DMS53 treated with DMSO at 0.1 percent for 48 hours (cell line): ENCODE data around the gene SHISA5.
A peak's percentile ranks its signal among the peaks of the same experiment; 100 is the strongest.
"Not testable (repeated sequence)": the region's sequence is repeated elsewhere in the genome, so short reads cannot be mapped to it uniquely, and the experiment has no call there.

Experiments used
- DNase-seq: peaks from one replicate; lab custom pipeline; 2025; ENCODE audit not compliant: unreplicated experiment; lab: John Stamatoyannopoulos, UW

The SHISA5 gene, protein sequence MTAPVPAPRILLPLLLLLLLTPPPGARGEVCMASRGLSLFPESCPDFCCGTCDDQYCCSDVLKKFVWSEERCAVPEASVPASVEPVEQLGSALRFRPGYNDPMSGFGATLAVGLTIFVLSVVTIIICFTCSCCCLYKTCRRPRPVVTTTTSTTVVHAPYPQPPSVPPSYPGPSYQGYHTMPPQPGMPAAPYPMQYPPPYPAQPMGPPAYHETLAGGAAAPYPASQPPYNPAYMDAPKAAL

GRCh38 chr3:48504051-48504946 lies at the start of gene SHISA5:
TSS of gene SHISA5 (minus strand) at chr3:48504174. CDS start at chr3:48504094, 80 bp downstream.
- no peak for DNase-seq

- DNase-seq, result no peak
Observed at GRCh38 chr3:48553361-48553760, 49.4 kb upstream of the SHISA5 start.

GRCh38 chr3:48552111-48552951 lies 48.4 kb upstream of the SHISA5 start:
- DNase-seq, result peak; percentile 44

DNA sequence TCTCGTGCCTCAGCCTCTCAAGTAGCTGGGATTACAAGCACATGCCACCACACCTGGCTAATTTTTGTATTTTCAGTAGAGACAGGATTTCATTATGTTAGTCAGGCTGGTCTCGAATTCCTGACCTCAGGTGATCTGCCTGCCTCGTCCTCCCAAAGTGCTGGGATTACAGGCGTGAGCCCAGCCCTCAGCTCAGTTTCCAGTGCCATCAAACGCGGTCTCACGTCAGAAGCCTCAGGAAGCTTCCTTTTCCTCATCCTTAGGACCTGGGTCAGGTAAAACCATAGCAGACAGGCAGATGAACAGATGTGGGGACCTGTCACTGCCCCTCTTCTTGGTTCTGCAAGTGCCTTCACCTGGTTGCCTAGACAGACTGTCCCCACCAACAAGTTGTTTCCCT lies 47.7 kb upstream of the SHISA5 start:
- not testable (repeated sequence) for DNase-seq

- DNase-seq, result peak; percentile 15
Observed at GRCh38 chr3:48548729-48549705, 45.0 kb upstream of the SHISA5 start.

DNA sequence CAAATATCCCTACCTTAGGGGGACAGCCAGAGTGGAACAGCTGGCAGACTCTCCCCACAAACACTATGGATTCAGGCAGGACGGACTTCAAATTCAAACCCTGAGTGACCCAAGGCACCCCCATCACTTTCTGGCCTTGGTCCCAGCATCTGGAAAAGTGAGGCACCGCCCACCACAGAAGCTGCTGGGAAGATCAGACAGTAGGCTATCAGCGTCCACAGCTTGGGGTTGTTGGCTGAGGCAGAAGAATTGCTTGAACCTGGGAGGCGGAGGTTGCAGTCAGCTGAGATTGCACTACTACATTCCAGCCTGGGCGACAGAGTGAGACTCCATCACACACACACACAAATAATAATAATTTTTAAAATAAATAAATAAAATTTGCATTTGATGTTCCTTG lies 44.2 kb upstream of the SHISA5 start:
- no peak for DNase-seq

DNA sequence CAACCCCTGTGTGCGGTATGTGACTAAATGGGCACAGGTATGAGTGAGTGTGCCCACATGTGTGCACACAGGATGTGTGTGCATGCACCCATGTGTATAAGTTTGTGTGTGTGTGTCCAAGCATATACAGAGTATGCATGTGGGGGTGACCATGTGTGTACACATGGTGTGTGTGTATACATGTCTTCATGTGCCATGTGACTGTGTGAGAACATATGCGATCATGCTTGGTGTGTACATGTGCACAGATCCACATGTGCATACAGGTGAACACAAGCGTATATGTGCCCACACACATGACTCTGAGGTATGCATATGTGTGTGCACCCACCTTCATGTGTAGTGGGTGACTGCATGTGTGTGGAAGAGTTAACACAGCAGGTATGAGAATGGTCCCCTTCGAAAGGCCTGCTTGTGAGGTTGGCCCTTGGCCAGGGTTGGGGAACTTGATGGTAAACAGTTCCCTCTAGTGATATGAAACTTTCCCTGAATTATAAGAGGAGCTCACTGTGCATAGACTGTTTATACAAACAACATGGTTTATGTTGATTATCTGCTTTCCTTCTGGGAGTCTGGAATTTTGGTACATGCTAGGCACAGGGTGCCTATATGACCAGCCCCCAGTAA lies 42.3 kb upstream of the SHISA5 start:
- DNase-seq, result no peak

DNA sequence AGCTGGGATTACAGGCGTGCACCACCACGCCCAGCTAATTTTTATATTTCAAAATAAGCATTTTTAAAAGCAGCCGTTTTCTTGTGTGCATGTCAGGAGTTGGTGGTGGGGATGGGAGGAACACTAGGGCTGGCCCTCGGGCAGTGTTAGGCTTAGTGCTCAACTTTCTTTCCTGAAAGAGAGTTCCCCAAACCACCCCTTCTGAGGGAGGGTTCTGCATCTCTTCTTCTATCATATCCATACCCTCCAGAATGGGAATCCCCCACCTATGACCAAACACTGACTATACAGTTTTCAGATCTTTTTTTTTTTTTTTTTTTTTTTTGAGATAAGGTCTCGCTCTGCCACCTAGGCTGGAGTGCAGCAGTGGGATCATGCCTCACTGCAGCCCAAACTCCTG lies 40.2 kb upstream of the SHISA5 start:
- DNase-seq, result no peak

DNA sequence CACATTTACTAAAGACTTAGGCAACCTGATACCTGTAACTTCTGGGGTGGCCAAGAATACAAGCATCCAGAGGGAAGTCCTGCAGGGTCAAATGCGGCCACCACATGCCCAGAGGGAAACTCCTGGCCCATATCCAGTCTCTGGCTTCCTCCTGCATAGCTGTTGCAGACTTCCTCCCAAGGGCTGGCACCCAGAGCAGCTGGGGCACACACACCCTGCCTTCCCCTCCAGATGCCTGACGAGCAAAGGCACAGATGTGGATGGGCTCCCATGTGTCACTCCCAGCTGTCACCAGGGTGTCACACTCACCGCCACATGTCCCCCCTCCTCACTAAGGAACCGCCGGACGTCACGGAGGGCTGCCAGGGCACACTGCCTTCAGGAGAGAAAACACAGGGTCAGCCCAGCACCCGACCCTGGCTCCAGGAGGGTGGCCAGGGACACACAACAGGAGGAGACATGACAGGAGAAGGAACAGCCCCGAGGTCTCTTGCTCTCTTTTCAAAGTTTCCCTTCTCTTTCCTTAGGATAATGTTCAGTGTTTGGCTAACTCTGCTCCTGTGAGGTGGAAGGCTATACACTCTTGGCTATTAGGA lies 39.4 kb upstream of the SHISA5 start:
- DNase-seq, result no peak

DNA sequence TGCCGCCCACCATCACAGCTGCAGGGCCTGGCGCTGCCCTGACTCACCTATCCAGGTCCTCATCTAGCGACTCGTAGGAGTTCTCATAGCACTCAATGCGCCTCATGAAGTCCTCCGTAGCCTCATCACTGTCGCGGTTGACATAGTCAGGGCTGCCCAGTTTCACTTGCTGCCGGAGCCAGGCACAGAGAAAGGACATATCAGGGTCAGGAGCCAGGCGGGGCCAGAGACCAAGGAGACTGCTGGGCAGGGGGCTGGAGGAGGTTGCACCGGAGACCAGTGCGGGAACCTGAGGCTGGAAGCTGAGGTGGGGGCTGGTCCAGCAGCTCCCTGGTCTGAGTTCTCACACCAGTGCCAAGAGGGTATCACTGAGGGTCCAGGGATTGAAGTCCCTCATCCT lies 34.5 kb upstream of the SHISA5 start:
- no peak for DNase-seq

DNA sequence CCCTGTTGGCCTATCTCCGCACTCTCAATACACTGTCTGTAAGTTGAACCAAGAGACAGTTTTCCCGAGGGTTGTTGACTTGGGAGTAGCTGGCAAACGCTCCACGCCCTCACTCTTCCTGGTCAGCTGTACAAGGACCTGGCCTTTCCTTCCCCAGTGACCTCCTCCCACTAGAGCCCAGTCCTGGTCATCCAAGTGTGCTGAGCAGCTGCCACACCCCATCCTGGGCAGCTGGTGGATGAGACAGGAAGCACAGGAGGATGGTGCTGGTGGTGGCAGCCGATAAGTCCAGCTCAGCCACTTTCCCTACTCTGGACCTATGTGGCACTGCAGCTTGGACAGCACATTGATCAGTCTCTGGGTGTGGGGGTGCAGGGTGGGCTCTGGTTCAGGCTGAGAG lies 32.8 kb upstream of the SHISA5 start:
- no peak for DNase-seq

GRCh38 chr3:48536116-48536515 lies 32.1 kb upstream of the SHISA5 start:
- no peak for DNase-seq

DNA sequence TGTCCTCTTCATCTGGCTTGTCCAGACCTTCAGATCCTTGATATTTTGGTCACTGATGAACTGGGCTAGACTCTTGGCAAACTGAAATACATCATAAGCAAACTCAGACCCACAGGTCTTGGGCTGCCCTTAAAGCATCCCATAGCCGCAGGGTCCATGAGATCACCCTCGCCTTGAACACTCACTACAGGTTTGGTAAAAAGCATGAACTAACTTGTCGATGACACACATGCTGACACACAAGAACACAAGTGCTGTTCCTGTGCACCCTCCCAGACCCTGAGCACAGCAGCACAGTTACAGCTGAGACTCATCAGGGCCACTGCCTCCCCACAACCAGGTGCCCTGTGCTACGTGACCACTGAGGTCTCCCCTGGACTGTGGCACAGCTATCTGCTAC lies 31.6 kb upstream of the SHISA5 start:
- no peak for DNase-seq

GRCh38 chr3:48532977-48533337 lies 29.0 kb upstream of the SHISA5 start:
- no peak for DNase-seq

DNA sequence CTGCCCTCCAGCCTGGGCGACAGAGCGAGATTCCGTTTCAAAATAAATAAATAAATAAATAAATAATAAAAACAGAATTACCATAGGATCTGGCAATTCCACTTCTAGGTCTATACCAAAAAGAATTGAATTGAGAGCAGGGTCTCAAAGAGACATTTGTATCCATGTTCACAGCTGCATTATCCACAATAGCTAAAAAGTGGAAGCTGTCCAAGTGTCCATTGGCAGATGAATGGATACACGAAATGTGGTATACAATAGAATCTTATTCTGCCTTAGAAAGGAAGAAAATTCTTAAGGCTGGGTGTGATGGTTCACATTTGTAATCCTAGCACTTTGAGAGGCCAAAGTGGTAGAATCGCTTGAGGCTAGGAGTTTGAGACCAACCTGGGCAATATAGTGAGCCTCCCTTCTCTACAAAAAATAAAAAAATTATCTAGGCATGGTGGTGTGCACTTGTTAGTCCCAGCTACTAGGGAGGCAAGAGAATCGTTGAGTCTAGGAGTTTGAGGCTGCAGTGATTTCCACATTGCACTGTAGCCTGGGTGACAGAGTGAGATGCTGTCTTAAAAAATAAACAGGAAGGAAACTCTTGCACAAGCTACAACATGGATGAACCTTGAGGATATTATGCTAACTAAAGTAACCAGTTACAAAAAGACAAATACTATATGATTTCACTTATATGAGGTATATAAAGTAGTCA lies 28.4 kb upstream of the SHISA5 start:
- DNase-seq, result no peak

- DNase-seq, result not testable (repeated sequence)
Observed at GRCh38 chr3:48530701-48531100, 26.7 kb upstream of the SHISA5 start.

- DNase-seq, result no peak
Observed at GRCh38 chr3:48528754-48529153, 24.8 kb upstream of the SHISA5 start.

DNA sequence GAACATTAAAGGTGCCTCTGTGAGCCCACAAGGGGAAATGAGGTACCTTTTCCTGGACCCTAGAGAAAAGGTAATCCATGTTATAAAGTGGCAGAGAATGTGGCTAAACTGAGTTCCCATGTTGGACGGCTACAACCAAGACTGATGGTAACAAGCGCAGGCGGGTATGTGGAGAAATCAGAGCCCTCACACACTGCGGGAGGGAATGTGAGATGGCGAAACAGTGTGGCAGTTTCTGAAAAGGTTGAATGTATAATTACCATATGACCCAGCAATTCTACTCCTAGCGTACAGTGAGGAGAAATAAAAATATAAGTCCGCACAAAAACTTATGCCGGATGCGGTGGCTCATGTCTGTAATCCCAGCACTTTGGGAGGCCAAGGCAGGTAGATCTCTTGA lies 24.1 kb upstream of the SHISA5 start:
- DNase-seq, result no peak

- DNase-seq, result no peak
Observed at GRCh38 chr3:48524970-48525369, 21.0 kb upstream of the SHISA5 start.
